Mesothelial cell of epicardium (in vitro differentiated cells): ENCODE data around the gene NUAK2. TPM values are rescaled to one million over a fixed set of nuclear protein-coding genes. Genes with fewer than 3 reads are reported as not detected.

Source experiments
- DNase-seq, 2 experiments: peaks; one replicate each; pipeline ENCODE4 v3.0.0; 2021; ENCODE audit warnings: low spot score in 2 of 2; ENCODE audit not compliant: unreplicated experiment in 2 of 2
- H3K27ac Mint-ChIP-seq: 2 replicates; pipeline ENCODE4 v1.8.0; 2021; ENCODE audit warnings: mixed read lengths
- H3K27me3 Mint-ChIP-seq: 2 replicates; pipeline ENCODE4 v1.8.0; 2021; ENCODE audit warnings: low read depth, mixed read lengths
- H3K36me3 Mint-ChIP-seq: 2 replicates; pipeline ENCODE4 v1.8.0; 2021; ENCODE audit warnings: mixed read lengths
- H3K4me1 Mint-ChIP-seq: 2 replicates; pipeline ENCODE4 v1.8.0; 2021; ENCODE audit warnings: mixed read lengths
- H3K4me3 Mint-ChIP-seq: 2 replicates; pipeline ENCODE4 v1.8.0; 2021; ENCODE audit warnings: mild to moderate bottlenecking, moderate library complexity, mixed read lengths
- H3K9me3 Mint-ChIP-seq: 2 replicates; pipeline ENCODE4 v1.8.0; 2021; ENCODE audit warnings: mixed read lengths
- CTCF ChIP-seq: fragments of 200-600 bp; sonication (generic); IDR thresholded peaks from one replicate; pipeline ENCODE4 v1.5.0; 2021; ENCODE audit warnings: antibody characterized with exemption; ENCODE audit not compliant: unreplicated experiment
- total RNA-seq: library from RNA; stranded (reverse); gene quantifications from 3 replicates; pipeline ENCODE4 v1.2.1, GENCODE V29; 2021

Gene NUAK2
- total RNA-seq, 1 donor from 2014 or later, result 5.7 TPM

GRCh38 chr1:205324781-205325180 is 3.2 kb upstream of the NUAK2 start:
- Mint-ChIP-seq H3K9me3 (no peaks in the 10 kb centered on the region), H3K27me3 (peaks cover 2% of the 10 kb centered on the region), H3K36me3 (no peaks in the 10 kb centered on the region), H3K4me1 (peaks cover 27% of the 10 kb centered on the region), H3K4me3 (no peak overlapping the region), H3K27ac (peak overlapping the region; percentile 13)
- TF ChIP-seq CTCF, result no peak
- DNase-seq, result no peak

- peaks cover 34% of the 10 kb centered on the region for H3K4me1 Mint-ChIP-seq
- H3K27ac Mint-ChIP-seq, result no peak overlapping the region
- no peak for DNase-seq
- H3K4me3 Mint-ChIP-seq, result no peak overlapping the region
- H3K36me3 Mint-ChIP-seq, result no peaks in the 10 kb centered on the region
- H3K27me3 Mint-ChIP-seq, result peaks cover 2% of the 10 kb centered on the region
- H3K9me3 Mint-ChIP-seq, result no peaks in the 10 kb centered on the region
- TF ChIP-seq CTCF, result no peak
Observed at GRCh38 chr1:205323794-205324193, 2.2 kb upstream of the NUAK2 start.

DNA sequence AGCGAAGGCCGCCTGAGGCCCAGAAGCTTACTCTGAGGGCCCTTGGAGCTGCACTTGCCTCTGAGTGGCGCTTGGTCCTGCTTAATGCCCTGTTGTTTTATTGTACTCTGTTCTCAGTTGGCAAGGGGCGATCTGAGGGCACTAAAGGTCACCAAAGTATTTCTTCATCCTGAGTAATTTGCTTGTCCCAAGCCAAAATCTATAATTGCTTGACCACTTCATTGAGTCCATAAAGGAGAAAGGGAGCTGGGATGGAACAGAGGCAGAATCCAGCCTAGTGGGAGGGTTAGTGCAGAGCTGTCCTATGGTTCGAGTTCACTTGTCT is 376 bp upstream of the NUAK2 start:
- Mint-ChIP-seq H3K27ac (peak overlapping the region; percentile 34), H3K4me1 (peaks cover 51% of the 10 kb centered on the region), H3K27me3 (peaks cover 2% of the 10 kb centered on the region), H3K36me3 (no peaks in the 10 kb centered on the region), H3K9me3 (no peaks in the 10 kb centered on the region), H3K4me3 (peak overlapping the region; percentile 93)
- no peak for DNase-seq
- no peak for TF ChIP-seq CTCF

- no peak for TF ChIP-seq CTCF
- no peaks in the 10 kb centered on the region for H3K9me3 Mint-ChIP-seq
- H3K27me3 Mint-ChIP-seq, result no peaks in the 10 kb centered on the region
- no peaks in the 10 kb centered on the region for H3K36me3 Mint-ChIP-seq
- H3K27ac Mint-ChIP-seq, result no peak overlapping the region
- peak overlapping the region; percentile 43 for H3K4me3 Mint-ChIP-seq
- peaks cover 60% of the 10 kb centered on the region for H3K4me1 Mint-ChIP-seq
- DNase-seq, result no peak
Observed at GRCh38 chr1:205319081-205320018, 2.2 kb downstream of the NUAK2 start.

DNA sequence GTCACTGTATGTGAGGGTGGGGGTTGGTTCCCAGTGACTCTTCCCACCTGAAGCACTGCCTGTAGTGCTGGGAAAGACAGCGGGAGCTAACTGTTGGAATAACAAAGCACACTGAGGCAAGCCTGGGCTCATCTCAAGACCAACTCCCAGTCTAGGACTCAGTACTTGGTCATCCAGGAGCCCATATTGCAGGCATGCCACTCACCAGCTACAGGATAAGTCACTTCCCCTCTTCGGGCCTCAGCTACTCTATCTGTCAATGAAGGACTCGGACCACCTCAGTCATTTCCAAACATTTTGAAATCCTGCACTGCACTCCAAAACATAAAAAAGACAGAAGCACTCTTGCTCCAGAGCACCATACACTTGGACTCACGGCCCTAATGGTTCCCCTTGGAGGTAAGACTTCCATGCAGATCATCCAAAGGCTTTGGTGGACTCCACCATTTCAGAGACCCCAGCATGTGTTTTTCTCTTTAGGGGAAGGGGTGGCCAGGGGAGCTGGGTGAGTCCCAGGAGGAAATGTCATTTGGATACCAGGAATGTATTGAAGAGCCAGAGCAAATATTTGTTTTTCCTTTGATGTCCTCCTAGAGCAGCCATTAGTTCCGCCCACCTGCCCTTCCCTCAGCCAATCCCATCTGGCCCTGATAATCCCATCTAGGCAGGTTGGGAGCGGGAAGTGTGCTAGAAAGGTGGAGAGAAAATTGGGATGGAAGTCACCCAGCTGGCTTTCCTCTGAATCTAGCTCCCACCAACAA is 3.1 kb downstream of the NUAK2 start:
- Mint-ChIP-seq H3K27ac (peak overlapping the region; percentile 59), H3K4me3 (peak overlapping the region; percentile 31), H3K9me3 (no peaks in the 10 kb centered on the region), H3K27me3 (no peaks in the 10 kb centered on the region), H3K36me3 (no peaks in the 10 kb centered on the region), H3K4me1 (peaks cover 70% of the 10 kb centered on the region)
- DNase-seq, result no peak
- TF ChIP-seq CTCF, result no peak
